Activated T-cell treated with anti-CD3 and anti-CD28 coated beads, Interleukin-2, amount 50 U/mL, for 48 hours (primary cell): Measurements from ENCODE around the gene FTCD.
"Not testable (repeated sequence)": the region's sequence is repeated elsewhere in the genome, so short reads cannot be mapped to it uniquely, and the experiment has no call there.

Experiments used
- DNase-seq, 2 experiments: peaks; one replicate each; pipeline ENCODE4 v3.0.0-alpha.2; 2020

The FTCD gene

GRCh38 chr21:46187814-46188213 lies 32.4 kb upstream of the FTCD start:
- DNase-seq = no peak

GRCh38 chr21:46187261-46187660 lies 31.9 kb upstream of the FTCD start:
- DNase-seq = no peak

GRCh38 chr21:46185716-46186115 lies 30.3 kb upstream of the FTCD start:
- no peak for DNase-seq

- peak; percentile 80 for DNase-seq
These were observed 29.5 kb upstream of the FTCD start for GRCh38 chr21:46184625-46185555.

- DNase-seq = peak; percentile 63 to 73
These were observed 28.7 kb upstream of the FTCD start, which contains the start of gene SPATC1L for GRCh38 chr21:46183910-46184624. Gene SPATC1L, minus strand, starts transcription at chr21:46184459. Its CDS starts 1,643 bp downstream, at chr21:46182816.

GRCh38 chr21:46183337-46183909 lies 28.0 kb upstream of the FTCD start:
- DNase-seq = not testable (repeated sequence)

GRCh38 chr21:46182548-46183336 lies 27.4 kb upstream of the FTCD start:
- DNase-seq = no peak

GRCh38 chr21:46181953-46182547 lies 26.7 kb upstream of the FTCD start:
- no peak for DNase-seq

GRCh38 chr21:46181436-46181835 lies 26.1 kb upstream of the FTCD start:
- no peak for DNase-seq

- DNase-seq = no peak
These were observed 25.5 kb upstream of the FTCD start for GRCh38 chr21:46180778-46181391.

GRCh38 chr21:46180079-46180722 lies 24.8 kb upstream of the FTCD start:
- no peak for DNase-seq

- DNase-seq = no peak
These were observed 24.3 kb upstream of the FTCD start for GRCh38 chr21:46179708-46180078.

- no peak for DNase-seq
These were observed 23.6 kb upstream of the FTCD start for GRCh38 chr21:46178961-46179360.

- DNase-seq = not testable (repeated sequence)
These were observed 21.2 kb upstream of the FTCD start for GRCh38 chr21:46176443-46177129.

GRCh38 chr21:46173573-46173972 lies 18.2 kb upstream of the FTCD start:
- no peak for DNase-seq

- no peak for DNase-seq
These were observed 17.6 kb upstream of the FTCD start for GRCh38 chr21:46172863-46173528.

- DNase-seq = peak in 1 of 2 experiments; percentile 1
These were observed 16.9 kb upstream of the FTCD start for GRCh38 chr21:46171996-46172862.

GRCh38 chr21:46171585-46171984 lies 16.2 kb upstream of the FTCD start:
- DNase-seq = no peak
